HepG2 (cell line): Measurements from ENCODE around the gene ZNF500. TPM values are rescaled to one million over a fixed set of nuclear protein-coding genes. Genes with fewer than 3 reads are reported as not detected.

Experiments
- AGO1 ChIP-seq: fragments of 200-400 bp; formaldehyde crosslinking; IDR thresholded peaks from 2 replicates; pipeline ENCODE4 v1.6.1; 2017; ENCODE audit warnings: mild to moderate bottlenecking, low read depth, low read length, moderate library complexity; ENCODE audit not compliant: poor library complexity, severe bottlenecking
- AGO2 ChIP-seq: fragments of 200-400 bp; formaldehyde crosslinking; optimal IDR thresholded peaks from 2 replicates; pipeline ENCODE3; 2017; ENCODE audit warnings: mild to moderate bottlenecking, low read depth, low read length, moderate library complexity
- AKAP8 ChIP-seq: sonication (generic); formaldehyde crosslinking; IDR thresholded peaks from 2 replicates; pipeline ENCODE4 v1.5.1; 2020; ENCODE audit warnings: mild to moderate bottlenecking, missing genetic modification reagents
- BRCA1 ChIP-seq: sonication (generic); formaldehyde crosslinking; IDR thresholded peaks from 2 replicates; pipeline ENCODE4 v1.4.0; 2020; ENCODE audit warnings: missing genetic modification reagents
- EEA1 ChIP-seq: sonication (generic); formaldehyde crosslinking; IDR thresholded peaks from 2 replicates; pipeline ENCODE4 v1.5.1; 2020; ENCODE audit warnings: mild to moderate bottlenecking, missing genetic modification reagents, borderline replicate concordance
- EP300 ChIP-seq, 3 experiments: sonication (generic) in 1 of 3; formaldehyde crosslinking in 1 of 3; IDR thresholded peaks; 2 replicates each; pipeline versions ENCODE4 v1.5.1 to v1.6.1; 2011 to 2020; ENCODE audit warnings: low read depth in 2 of 3, low read length in 2 of 3, borderline replicate concordance in 1 of 3, improper control_type of control experiment in 1 of 3, mild to moderate bottlenecking in 1 of 3, missing genetic modification reagents in 1 of 3, moderate library complexity in 1 of 3
- GLMP ChIP-seq: sonication (generic); formaldehyde crosslinking; IDR thresholded peaks from 2 replicates; pipeline ENCODE4 v1.9.0; 2021; ENCODE audit warnings: missing genetic modification reagents, mild to moderate bottlenecking, borderline replicate concordance
- KAT2B ChIP-seq: fragments of 150-350 bp; IDR thresholded peaks from 2 replicates; pipeline ENCODE4 v1.6.1; 2014; ENCODE audit warnings: low read depth, low read length, borderline replicate concordance
- KLF6 ChIP-seq: IDR thresholded peaks from 2 replicates; pipeline ENCODE4 v1.8.0; 2016; ENCODE audit warnings: missing biosample characterization, missing genetic modification reagents
- NCOR1 ChIP-seq: fragments of 200-600 bp; sonication (generic); IDR thresholded peaks from 2 replicates; pipeline ENCODE4 v1.7.0; 2017; ENCODE audit warnings: antibody characterized with exemption, low read length, borderline replicate concordance
- POLR2A ChIP-seq, 2 experiments: IDR thresholded peaks; 2 replicates each; pipeline ENCODE4 v1.6.1; 2011; ENCODE audit warnings: low read depth in 2 of 2, low read length in 2 of 2, mild to moderate bottlenecking in 1 of 2, moderate library complexity in 1 of 2; ENCODE audit not compliant: insufficient read depth in 1 of 2
- RBM22 ChIP-seq: fragments of 200-400 bp; formaldehyde crosslinking; optimal IDR thresholded peaks from 2 replicates; pipeline ENCODE3; 2017; ENCODE audit warnings: mild to moderate bottlenecking, low read length, moderate library complexity
- SIX1 ChIP-seq: sonication (generic); formaldehyde crosslinking; IDR thresholded peaks from 2 replicates; pipeline ENCODE4 v1.4.0; 2020; ENCODE audit warnings: missing genetic modification reagents, borderline replicate concordance
- SP4 ChIP-seq: sonication (generic); formaldehyde crosslinking; IDR thresholded peaks from 2 replicates; pipeline ENCODE4 v1.8.1; 2023; ENCODE audit warnings: mild to moderate bottlenecking, missing genetic modification reagents
- TMF1 ChIP-seq: sonication (generic); formaldehyde crosslinking; IDR thresholded peaks from 2 replicates; pipeline ENCODE4 v1.8.1; 2022; ENCODE audit warnings: low read depth, missing genetic modification reagents
- TP53 ChIP-seq: sonication (generic); formaldehyde crosslinking; conservative IDR thresholded peaks from 2 replicates; pipeline ENCODE4 v1.4.0; 2020; ENCODE audit warnings: missing genetic modification reagents
- ZIK1 ChIP-seq: sonication (generic); formaldehyde crosslinking; IDR thresholded peaks from 2 replicates; pipeline ENCODE4 v1.5.0; 2020; ENCODE audit warnings: mild to moderate bottlenecking, low read depth, missing genetic modification reagents, borderline replicate concordance
- ZMYM3 ChIP-seq: sonication (generic); formaldehyde crosslinking; IDR thresholded peaks from 2 replicates; pipeline ENCODE4 v1.5.1; 2020; ENCODE audit warnings: mild to moderate bottlenecking, missing genetic modification reagents
- ZNF414 ChIP-seq: sonication (generic); formaldehyde crosslinking; IDR thresholded peaks from 2 replicates; pipeline ENCODE4 v1.5.0; 2020; ENCODE audit warnings: missing genetic modification reagents
- ZNF446 ChIP-seq: sonication (generic); formaldehyde crosslinking; IDR thresholded peaks from 2 replicates; pipeline ENCODE4 v1.5.0; 2020; ENCODE audit warnings: mild to moderate bottlenecking, missing genetic modification reagents
- polyA plus RNA-seq, 8 experiments: library from polyadenylated mRNA; depleted of rRNA in 3 of 8; stranded (reverse) in 7 of 8; unstranded in 1 of 8; fragments of >200 nt; fragmentation: Illumina TruSeq in 4 of 8; extraction: Trizol in 4 of 8; gene quantifications; 2 replicates each; pipeline versions ENCODE4 v1.2.1 to v1.2.3, GENCODE V29; 2011 to 2016; ENCODE audit warnings: low read depth in 4 of 8, missing spikeins in 1 of 8, mixed read lengths in 1 of 8; ENCODE audit not compliant: insufficient read depth in 1 of 8
- total RNA-seq, 5 experiments: library from RNA; depleted of rRNA; stranded (reverse); fragments of >200 nt; fragmentation: Illumina TruSeq; extraction: Trizol; gene quantifications; 2 replicates each; pipeline ENCODE4 v1.2.3, GENCODE V29; 2016; ENCODE audit warnings: low read depth in 1 of 5
- TF ChIP-seq, protein P1 (sequence below): sonication (generic); formaldehyde crosslinking; IDR thresholded peaks from 2 replicates; pipeline ENCODE4 v1.4.0; 2020; ENCODE audit warnings: missing genetic modification reagents
- TF ChIP-seq, protein P2 (sequence below): IDR thresholded peaks from 2 replicates; pipeline ENCODE4 v1.6.1; 2016
- TF ChIP-seq, protein P3 (sequence below): sonication (generic); formaldehyde crosslinking; IDR thresholded peaks from 2 replicates; pipeline ENCODE4 v1.5.0; 2020; ENCODE audit warnings: missing genetic modification reagents, mild to moderate bottlenecking, borderline replicate concordance
- TF ChIP-seq, protein P4 (sequence below): sonication (generic); formaldehyde crosslinking; IDR thresholded peaks from 2 replicates; pipeline ENCODE4 v1.4.0; 2020; ENCODE audit warnings: mild to moderate bottlenecking, missing genetic modification reagents

The ZNF500 gene
- total and polyA plus RNA-seq, 2 of the 13 experiments (the other 11 are each of a cell fraction or from before 2014, with no cell fraction given) = 6.1 to 12.2 TPM

- no peak for TF ChIP-seq GLMP (CRISPR knock-in tag)
- no peak for TF ChIP-seq TMF1 (CRISPR knock-in tag)
- TF ChIP-seq SP4 (CRISPR knock-in tag) = no peak
- no peak for TF ChIP-seq ZNF446 (CRISPR knock-in tag)
- TF ChIP-seq POLR2A (IDR thresholded peaks at IDR 0.05; ENCODE audit: insufficient read depth in 1 of 2, low read depth in 2 of 2, low read length in 2 of 2) = 0 out of 4 replicates have a peak, but pooled peaks of 1 of the 2 experiments have one; percentile 23
- peak; percentile 33 for TF ChIP-seq RBM22
- TF ChIP-seq AKAP8 (CRISPR knock-in tag) = peak; percentile 83
- TF ChIP-seq AGO1 = peak; percentile 52
- TF ChIP-seq NCOR1 = no peak
- TF ChIP-seq, protein P1, sequence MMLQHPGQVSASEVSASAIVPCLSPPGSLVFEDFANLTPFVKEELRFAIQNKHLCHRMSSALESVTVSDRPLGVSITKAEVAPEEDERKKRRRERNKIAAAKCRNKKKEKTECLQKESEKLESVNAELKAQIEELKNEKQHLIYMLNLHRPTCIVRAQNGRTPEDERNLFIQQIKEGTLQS = no peak
- TF ChIP-seq AGO2 = peak; percentile 93
- TF ChIP-seq EEA1 (CRISPR knock-in tag) = no peak
- TF ChIP-seq, protein P2, sequence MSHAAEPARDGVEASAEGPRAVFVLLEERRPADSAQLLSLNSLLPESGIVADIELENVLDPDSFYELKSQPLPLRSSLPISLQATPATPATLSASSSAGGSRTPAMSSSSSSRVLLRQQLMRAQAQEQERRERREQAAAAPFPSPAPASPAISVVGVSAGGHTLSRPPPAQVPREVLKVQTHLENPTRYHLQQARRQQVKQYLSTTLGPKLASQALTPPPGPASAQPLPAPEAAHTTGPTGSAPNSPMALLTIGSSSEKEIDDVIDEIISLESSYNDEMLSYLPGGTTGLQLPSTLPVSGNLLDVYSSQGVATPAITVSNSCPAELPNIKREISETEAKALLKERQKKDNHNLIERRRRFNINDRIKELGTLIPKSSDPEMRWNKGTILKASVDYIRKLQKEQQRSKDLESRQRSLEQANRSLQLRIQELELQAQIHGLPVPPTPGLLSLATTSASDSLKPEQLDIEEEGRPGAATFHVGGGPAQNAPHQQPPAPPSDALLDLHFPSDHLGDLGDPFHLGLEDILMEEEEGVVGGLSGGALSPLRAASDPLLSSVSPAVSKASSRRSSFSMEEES (CRISPR knock-in tag) = no peak
- no peak for TF ChIP-seq EP300 (IDR thresholded peaks at IDR 0.05; ENCODE audit: low read depth in 2 of 2, low read length in 2 of 2)
- no peak for TF ChIP-seq EP300 (CRISPR knock-in tag; IDR thresholded peaks at IDR 0.05; ENCODE audit: borderline replicate concordance)
- no peak for TF ChIP-seq TP53 (CRISPR knock-in tag)
- TF ChIP-seq KLF6 (CRISPR knock-in tag) = no peak
- TF ChIP-seq SIX1 = no peak
- TF ChIP-seq, protein P3, sequence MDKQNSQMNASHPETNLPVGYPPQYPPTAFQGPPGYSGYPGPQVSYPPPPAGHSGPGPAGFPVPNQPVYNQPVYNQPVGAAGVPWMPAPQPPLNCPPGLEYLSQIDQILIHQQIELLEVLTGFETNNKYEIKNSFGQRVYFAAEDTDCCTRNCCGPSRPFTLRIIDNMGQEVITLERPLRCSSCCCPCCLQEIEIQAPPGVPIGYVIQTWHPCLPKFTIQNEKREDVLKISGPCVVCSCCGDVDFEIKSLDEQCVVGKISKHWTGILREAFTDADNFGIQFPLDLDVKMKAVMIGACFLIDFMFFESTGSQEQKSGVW = no peak
- TF ChIP-seq ZMYM3 (CRISPR knock-in tag) = no peak
- no peak for TF ChIP-seq ZIK1
- no peak for TF ChIP-seq KAT2B
- TF ChIP-seq BRCA1 (CRISPR knock-in tag) = no peak
- TF ChIP-seq, protein P4, sequence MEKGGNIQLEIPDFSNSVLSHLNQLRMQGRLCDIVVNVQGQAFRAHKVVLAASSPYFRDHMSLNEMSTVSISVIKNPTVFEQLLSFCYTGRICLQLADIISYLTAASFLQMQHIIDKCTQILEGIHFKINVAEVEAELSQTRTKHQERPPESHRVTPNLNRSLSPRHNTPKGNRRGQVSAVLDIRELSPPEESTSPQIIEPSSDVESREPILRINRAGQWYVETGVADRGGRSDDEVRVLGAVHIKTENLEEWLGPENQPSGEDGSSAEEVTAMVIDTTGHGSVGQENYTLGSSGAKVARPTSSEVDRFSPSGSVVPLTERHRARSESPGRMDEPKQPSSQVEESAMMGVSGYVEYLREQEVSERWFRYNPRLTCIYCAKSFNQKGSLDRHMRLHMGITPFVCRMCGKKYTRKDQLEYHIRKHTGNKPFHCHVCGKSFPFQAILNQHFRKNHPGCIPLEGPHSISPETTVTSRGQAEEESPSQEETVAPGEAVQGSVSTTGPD (CRISPR knock-in tag) = no peak
- TF ChIP-seq ZNF414 = no peak
Observed at GRCh38 chr16:4746991-4747574, 19.9 kb downstream of the ZNF500 start (continued).
